HEK293 (cell line): ENCODE data around the gene SYNC.

ENCODE experiments used
- CTCF ChIP-seq: fragments of 450-650 bp; formaldehyde crosslinking; IDR thresholded peaks from 2 replicates; pipeline ENCODE4 v1.5.1; 2016; ENCODE audit warnings: missing biosample characterization, missing genetic modification characterization
- MYNN ChIP-seq: fragments of 450-650 bp; formaldehyde crosslinking; IDR thresholded peaks from 2 replicates; pipeline ENCODE4 v1.5.1; 2016; ENCODE audit warnings: missing biosample characterization, missing genetic modification characterization, borderline replicate concordance
- ZBTB1 ChIP-seq: fragments of 450-650 bp; formaldehyde crosslinking; IDR thresholded peaks from 2 replicates; pipeline ENCODE4 v1.5.1; 2016; ENCODE audit warnings: missing biosample characterization, missing genetic modification characterization
- ZBTB49 ChIP-seq: fragments of 450-650 bp; formaldehyde crosslinking; IDR thresholded peaks from 2 replicates; pipeline ENCODE4 v1.5.1; 2016; ENCODE audit warnings: missing biosample characterization, missing genetic modification characterization, low read depth
- ZNF274 ChIP-seq, 2 experiments: fragments of 200-500 bp in 1 of 2; fragments of 450-650 bp in 1 of 2; sonication (Bioruptor generic) in 1 of 2; formaldehyde crosslinking in 1 of 2; IDR thresholded peaks; 2 replicates each; pipeline versions ENCODE4 v1.5.1 to v1.6.1; 2014 to 2016; ENCODE audit warnings: borderline replicate concordance in 1 of 2, inconsistent platforms in 1 of 2, low read length in 1 of 2, missing biosample characterization in 1 of 2, missing genetic modification characterization in 1 of 2
- ZNF292 ChIP-seq: fragments of 450-650 bp; formaldehyde crosslinking; IDR thresholded peaks from 2 replicates; pipeline ENCODE4 v1.5.1; 2016; ENCODE audit warnings: low read depth, missing biosample characterization, missing genetic modification characterization, borderline replicate concordance
- ZNF488 ChIP-seq: fragments of 450-650 bp; formaldehyde crosslinking; IDR thresholded peaks from 2 replicates; pipeline ENCODE4 v1.5.1; 2016; ENCODE audit warnings: missing biosample characterization, missing genetic modification characterization
- ZNF549 ChIP-seq: fragments of 450-650 bp; IDR thresholded peaks from 2 replicates; pipeline ENCODE4 v1.5.1; 2018; ENCODE audit warnings: missing biosample characterization, missing genetic modification characterization, mild to moderate bottlenecking, inconsistent platforms, moderate library complexity
- ZNF768 ChIP-seq: fragments of 450-650 bp; formaldehyde crosslinking; IDR thresholded peaks from 2 replicates; pipeline ENCODE4 v1.5.1; 2018; ENCODE audit warnings: missing biosample characterization, mild to moderate bottlenecking, missing genetic modification characterization
- ZNF776 ChIP-seq: fragments of 450-650 bp; formaldehyde crosslinking; IDR thresholded peaks from 2 replicates; pipeline ENCODE4 v1.5.0; 2017; ENCODE audit warnings: missing biosample characterization, missing genetic modification characterization, borderline replicate concordance

GRCh38 chr1:32701951-32702598, 495 bp downstream of the SYNC start:
- TF ChIP-seq MYNN (tag by site-specific recombination) (no peak), ZNF292 (tag by site-specific recombination) (no peak), CTCF (tag by site-specific recombination) (no peak), ZBTB49 (tag by site-specific recombination) (no peak), ZNF274 (IDR thresholded peaks at IDR 0.05; ENCODE audit: low read length) (no peak), ZNF274 (tag by site-specific recombination; IDR thresholded peaks at IDR 0.05; ENCODE audit: borderline replicate concordance) (no peak), ZNF549 (tag by site-specific recombination) (no peak), ZNF776 (tag by site-specific recombination) (no peak), ZNF488 (tag by site-specific recombination) (no peak), ZBTB1 (tag by site-specific recombination) (no peak), ZNF768 (tag by site-specific recombination) (no peak)
